Fibroblast of upper back skin (primary cell): ENCODE measurements around the gene IPO11.
A peak's percentile ranks its signal among the peaks of the same experiment; 100 is the strongest.
"Not testable (repeated sequence)": the region's sequence is repeated elsewhere in the genome, so short reads cannot be mapped to it uniquely, and the experiment has no call there.

ENCODE experiments used
- DNase-seq: peaks from one replicate; pipeline ENCODE4 v3.0.0-alpha.2; 2013

Gene IPO11

GRCh38 chr5:62607615-62608014 is 195.1 kb downstream of the IPO11 start:
- DNase-seq = no peak

GRCh38 chr5:62608529-62609511 is 196.3 kb downstream of the IPO11 start:
- DNase-seq = no peak

GRCh38 chr5:62614355-62614754 is 201.8 kb downstream of the IPO11 start:
- DNase-seq = no peak

- DNase-seq = no peak
These were observed 204.2 kb downstream of the IPO11 start for GRCh38 chr5:62616615-62617277.

GRCh38 chr5:62617943-62618342 is 205.4 kb downstream of the IPO11 start:
- DNase-seq = no peak

- DNase-seq = no peak
These were observed 208.2 kb downstream of the IPO11 start for GRCh38 chr5:62620761-62621160.

GRCh38 chr5:62621280-62621679 is 208.7 kb downstream of the IPO11 start:
- no peak for DNase-seq

GRCh38 chr5:62623271-62623670 is 210.7 kb downstream of the IPO11 start:
- DNase-seq = no peak

GRCh38 chr5:62624436-62624835 is 211.9 kb downstream of the IPO11 start:
- DNase-seq = not testable (repeated sequence)

- no peak for DNase-seq
These were observed 214.0 kb downstream of the IPO11 start for GRCh38 chr5:62626534-62626933.

GRCh38 chr5:62627121-62627520 is 214.6 kb downstream of the IPO11 start:
- DNase-seq = no peak

GRCh38 chr5:62627901-62628300 is 215.3 kb downstream of the IPO11 start:
- DNase-seq = no peak

- DNase-seq = no peak
These were observed 219.5 kb downstream of the IPO11 start for GRCh38 chr5:62631909-62632580.

GRCh38 chr5:62633243-62633642 is 220.7 kb downstream of the IPO11 start:
- DNase-seq = no peak

GRCh38 chr5:62640446-62640845 is 227.9 kb downstream of the IPO11 start:
- DNase-seq = no peak

- no peak for DNase-seq
These were observed 229.9 kb downstream of the IPO11 start for GRCh38 chr5:62642468-62642867.

- DNase-seq = no peak
These were observed 231.2 kb downstream of the IPO11 start for GRCh38 chr5:62643556-62644451.

- no peak for DNase-seq
These were observed 232.7 kb downstream of the IPO11 start for GRCh38 chr5:62645223-62645622.

- DNase-seq = no peak
These were observed 234.7 kb downstream of the IPO11 start for GRCh38 chr5:62647241-62647640.

GRCh38 chr5:62649025-62649424 is 236.5 kb downstream of the IPO11 start:
- DNase-seq = no peak

- DNase-seq = no peak
These were observed 237.0 kb downstream of the IPO11 start for GRCh38 chr5:62649476-62650113.

- DNase-seq = peak; percentile 31
These were observed 237.6 kb downstream of the IPO11 start for GRCh38 chr5:62650197-62650596.
